ENCODE measurements around the gene CES4A.

CES4A gene

DNA sequence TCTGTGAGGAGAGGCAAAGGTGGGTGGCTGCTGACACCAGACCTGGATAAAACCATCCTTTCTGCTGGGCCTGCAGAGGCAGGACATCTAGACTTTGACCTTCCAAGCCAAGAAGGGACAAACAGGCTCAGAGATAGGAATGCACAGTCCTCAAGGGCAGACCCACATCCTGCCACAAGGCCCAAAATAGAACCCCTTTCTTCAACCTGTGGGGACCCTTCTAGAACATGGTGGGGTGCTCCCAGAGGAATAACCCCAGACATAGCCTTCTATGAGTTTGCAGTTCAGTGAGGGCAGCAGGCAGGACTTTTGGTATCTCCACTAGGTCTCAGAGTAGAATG, 36.8 kb downstream of the CES4A start:
- Histone ChIP-seq H3F3A (ENCODE audit: low read depth) (no peaks in the 10 kb centered on the region), H3K4me3 (ENCODE audit: low read length, poor library complexity, severe bottlenecking) (no peak overlapping the region), H3K4me2 (ENCODE audit: low read depth, low read length, poor library complexity, severe bottlenecking) (no peak overlapping the region), H3K27me3 (ENCODE audit: insufficient read depth, low read length, poor library complexity, severe bottlenecking) (no peaks in the 10 kb centered on the region), H3K9me3 (ENCODE audit: insufficient read depth, low read depth, low read length) (no peaks in the 10 kb centered on the region), H3K9ac (ENCODE audit: low read depth, low read length, poor library complexity, severe bottlenecking) (no peak overlapping the region), H3K9me2 (replicated peaks; ENCODE audit: low read depth, low read length) (no peaks in the 10 kb centered on the region), H3K4me1 (ENCODE audit: insufficient read depth, low read length, poor library complexity, severe bottlenecking) (peaks cover 17% of the 10 kb centered on the region), H3K36me3 (ENCODE audit: insufficient read depth, low read length) (no peaks in the 10 kb centered on the region), H2AFZ (ENCODE audit: low read length) (no peak overlapping the region), H4K20me1 (ENCODE audit: insufficient read depth, low read length, poor library complexity, severe bottlenecking) (peaks cover 4% of the 10 kb centered on the region), H3K79me2 (ENCODE audit: insufficient read depth, low read length) (peaks cover 16% of the 10 kb centered on the region)
- no peak for TF ChIP-seq EZH2phosphoT487 (IDR thresholded peaks at IDR 0.05; ENCODE audit: borderline replicate concordance)
- TF ChIP-seq, protein P1, sequence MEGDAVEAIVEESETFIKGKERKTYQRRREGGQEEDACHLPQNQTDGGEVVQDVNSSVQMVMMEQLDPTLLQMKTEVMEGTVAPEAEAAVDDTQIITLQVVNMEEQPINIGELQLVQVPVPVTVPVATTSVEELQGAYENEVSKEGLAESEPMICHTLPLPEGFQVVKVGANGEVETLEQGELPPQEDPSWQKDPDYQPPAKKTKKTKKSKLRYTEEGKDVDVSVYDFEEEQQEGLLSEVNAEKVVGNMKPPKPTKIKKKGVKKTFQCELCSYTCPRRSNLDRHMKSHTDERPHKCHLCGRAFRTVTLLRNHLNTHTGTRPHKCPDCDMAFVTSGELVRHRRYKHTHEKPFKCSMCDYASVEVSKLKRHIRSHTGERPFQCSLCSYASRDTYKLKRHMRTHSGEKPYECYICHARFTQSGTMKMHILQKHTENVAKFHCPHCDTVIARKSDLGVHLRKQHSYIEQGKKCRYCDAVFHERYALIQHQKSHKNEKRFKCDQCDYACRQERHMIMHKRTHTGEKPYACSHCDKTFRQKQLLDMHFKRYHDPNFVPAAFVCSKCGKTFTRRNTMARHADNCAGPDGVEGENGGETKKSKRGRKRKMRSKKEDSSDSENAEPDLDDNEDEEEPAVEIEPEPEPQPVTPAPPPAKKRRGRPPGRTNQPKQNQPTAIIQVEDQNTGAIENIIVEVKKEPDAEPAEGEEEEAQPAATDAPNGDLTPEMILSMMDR (conservative IDR thresholded peaks at IDR 0.05; ENCODE audit: low read length) = no peak

DNA sequence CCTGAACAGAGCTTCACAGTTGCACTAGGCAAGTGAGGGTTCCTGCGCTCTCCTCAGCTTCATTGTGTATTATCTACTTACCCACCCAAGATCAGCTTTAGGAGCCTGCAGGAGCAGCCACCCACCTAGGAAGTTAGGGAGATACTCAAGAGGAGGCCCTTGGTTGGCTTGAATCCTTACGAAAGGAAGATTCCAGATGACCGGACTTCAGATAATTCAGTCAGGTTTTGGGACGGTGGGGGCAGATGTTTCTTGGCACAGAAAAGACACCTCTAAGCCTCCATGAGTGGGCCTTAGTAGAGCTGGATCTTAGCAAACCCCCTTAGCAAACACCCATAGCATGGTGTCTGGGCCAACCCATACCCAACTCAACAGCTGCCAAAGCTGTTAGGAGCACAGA, 38.2 kb downstream of the CES4A start:
- Histone ChIP-seq H3K4me2 (ENCODE audit: low read depth, low read length, poor library complexity, severe bottlenecking) (no peak overlapping the region), H2AFZ (ENCODE audit: low read length) (no peak overlapping the region), H3K9me3 (ENCODE audit: insufficient read depth, low read depth, low read length) (no peaks in the 10 kb centered on the region), H4K20me1 (ENCODE audit: insufficient read depth, low read length, poor library complexity, severe bottlenecking) (peaks cover 16% of the 10 kb centered on the region), H3K4me3 (ENCODE audit: low read length, poor library complexity, severe bottlenecking) (no peak overlapping the region), H3K9ac (ENCODE audit: low read depth, low read length, poor library complexity, severe bottlenecking) (no peak overlapping the region), H3K27me3 (ENCODE audit: insufficient read depth, low read length, poor library complexity, severe bottlenecking) (no peaks in the 10 kb centered on the region), H3K79me2 (ENCODE audit: insufficient read depth, low read length) (peaks cover 30% of the 10 kb centered on the region), H3K4me1 (ENCODE audit: insufficient read depth, low read length, poor library complexity, severe bottlenecking) (peaks cover 28% of the 10 kb centered on the region), H3K36me3 (ENCODE audit: insufficient read depth, low read length) (no peaks in the 10 kb centered on the region), H3K9me2 (replicated peaks; ENCODE audit: low read depth, low read length) (no peaks in the 10 kb centered on the region), H3F3A (ENCODE audit: low read depth) (no peaks in the 10 kb centered on the region)
- TF ChIP-seq, protein P1 (conservative IDR thresholded peaks at IDR 0.05; ENCODE audit: low read length) = no peak
- TF ChIP-seq EZH2phosphoT487 (IDR thresholded peaks at IDR 0.05; ENCODE audit: borderline replicate concordance) = no peak

DNA sequence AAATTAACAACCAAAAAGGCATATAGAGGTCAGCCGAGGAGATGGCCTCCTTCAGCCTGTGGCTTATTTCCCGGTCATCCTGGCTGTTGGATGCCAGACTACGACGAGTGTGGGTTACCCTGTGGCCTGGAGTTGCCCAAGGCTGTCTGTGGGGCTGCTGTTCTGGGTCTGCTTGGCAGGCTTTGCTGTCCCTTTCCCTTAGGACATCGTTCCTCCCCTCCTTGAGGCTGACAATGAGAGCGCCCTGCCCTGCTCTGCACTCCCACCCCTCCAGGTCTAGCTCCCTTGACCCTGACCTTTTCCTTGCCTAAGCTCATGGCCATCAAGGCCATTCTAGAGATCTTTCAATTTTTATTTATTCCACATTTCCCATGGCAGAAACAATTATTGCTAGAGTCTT, 38.7 kb downstream of the CES4A start:
- Histone ChIP-seq H3K9me3 (ENCODE audit: insufficient read depth, low read depth, low read length) (no peaks in the 10 kb centered on the region), H2AFZ (ENCODE audit: low read length) (no peak overlapping the region), H3K4me1 (ENCODE audit: insufficient read depth, low read length, poor library complexity, severe bottlenecking) (peaks cover 31% of the 10 kb centered on the region), H3K27me3 (ENCODE audit: insufficient read depth, low read length, poor library complexity, severe bottlenecking) (no peaks in the 10 kb centered on the region), H3K9me2 (replicated peaks; ENCODE audit: low read depth, low read length) (no peaks in the 10 kb centered on the region), H3K4me3 (ENCODE audit: low read length, poor library complexity, severe bottlenecking) (no peak overlapping the region), H3K36me3 (ENCODE audit: insufficient read depth, low read length) (no peaks in the 10 kb centered on the region), H4K20me1 (ENCODE audit: insufficient read depth, low read length, poor library complexity, severe bottlenecking) (peaks cover 21% of the 10 kb centered on the region), H3K4me2 (ENCODE audit: low read depth, low read length, poor library complexity, severe bottlenecking) (no peak overlapping the region), H3K9ac (ENCODE audit: low read depth, low read length, poor library complexity, severe bottlenecking) (no peak overlapping the region), H3F3A (ENCODE audit: low read depth) (no peaks in the 10 kb centered on the region), H3K79me2 (ENCODE audit: insufficient read depth, low read length) (peaks cover 35% of the 10 kb centered on the region)
- no peak for TF ChIP-seq EZH2phosphoT487 (IDR thresholded peaks at IDR 0.05; ENCODE audit: borderline replicate concordance)
- TF ChIP-seq, protein P1 (conservative IDR thresholded peaks at IDR 0.05; ENCODE audit: low read length) = no peak

All from Loucy (cell line).